HepG2 (cell line): ENCODE data around the gene PRELID1. TPM values are rescaled to one million over a fixed set of nuclear protein-coding genes. Genes with fewer than 3 reads are reported as not detected.

ENCODE experiments used
- ARHGAP35 ChIP-seq: sonication (generic); formaldehyde crosslinking; IDR thresholded peaks from 2 replicates; pipeline ENCODE4 v1.9.0; 2022; ENCODE audit warnings: mild to moderate bottlenecking, inconsistent platforms, moderate library complexity, missing genetic modification reagents, borderline replicate concordance
- GFI1 ChIP-seq: sonication (generic); formaldehyde crosslinking; IDR thresholded peaks from 2 replicates; pipeline ENCODE4 v1.5.0; 2020; ENCODE audit warnings: missing genetic modification reagents, mild to moderate bottlenecking, borderline replicate concordance
- MEF2D ChIP-seq: sonication (generic); formaldehyde crosslinking; IDR thresholded peaks from 2 replicates; pipeline ENCODE4 v1.5.1; 2020; ENCODE audit warnings: mild to moderate bottlenecking, missing genetic modification reagents
- SMC3 ChIP-seq: IDR thresholded peaks from 2 replicates; pipeline ENCODE4 v1.6.1; 2011; ENCODE audit warnings: low read length, improper control_type of control experiment
- ZNF430 ChIP-seq: sonication (generic); formaldehyde crosslinking; IDR thresholded peaks from 2 replicates; pipeline ENCODE4 v1.9.0; 2021; ENCODE audit warnings: mild to moderate bottlenecking, missing genetic modification reagents
- ZNF446 ChIP-seq: sonication (generic); formaldehyde crosslinking; IDR thresholded peaks from 2 replicates; pipeline ENCODE4 v1.5.0; 2020; ENCODE audit warnings: mild to moderate bottlenecking, missing genetic modification reagents
- ZNF484 ChIP-seq: sonication (generic); formaldehyde crosslinking; IDR thresholded peaks from 2 replicates; pipeline ENCODE4 v1.5.1; 2020; ENCODE audit warnings: mild to moderate bottlenecking, low read depth, missing genetic modification reagents, borderline replicate concordance
- ZNF883 ChIP-seq: sonication (generic); formaldehyde crosslinking; IDR thresholded peaks from 2 replicates; pipeline ENCODE4 v1.5.1; 2020; ENCODE audit warnings: mild to moderate bottlenecking, missing genetic modification reagents; ENCODE audit errors: not compliant biosample characterization
- polyA plus RNA-seq, 8 experiments: library from polyadenylated mRNA; depleted of rRNA in 3 of 8; stranded (reverse) in 7 of 8; unstranded in 1 of 8; fragments of >200 nt; fragmentation: Illumina TruSeq in 4 of 8; extraction: Trizol in 4 of 8; gene quantifications; 2 replicates each; pipeline versions ENCODE4 v1.2.1 to v1.2.3, GENCODE V29; 2011 to 2016; ENCODE audit warnings: low read depth in 4 of 8, missing spikeins in 1 of 8, mixed read lengths in 1 of 8; ENCODE audit not compliant: insufficient read depth in 1 of 8
- total RNA-seq, 5 experiments: library from RNA; depleted of rRNA; stranded (reverse); fragments of >200 nt; fragmentation: Illumina TruSeq; extraction: Trizol; gene quantifications; 2 replicates each; pipeline ENCODE4 v1.2.3, GENCODE V29; 2016; ENCODE audit warnings: low read depth in 1 of 5
- TF ChIP-seq, protein P1 (sequence below): IDR thresholded peaks from 2 replicates; pipeline ENCODE4 v1.6.1; 2016
- TF ChIP-seq, protein P2 (sequence below): sonication (generic); formaldehyde crosslinking; IDR thresholded peaks from 2 replicates; pipeline ENCODE4 v1.9.0; 2022; ENCODE audit warnings: low read depth, missing genetic modification reagents

PRELID1 gene
- total and polyA plus RNA-seq, 2 of the 13 experiments (the other 11 are each of a cell fraction or from before 2014, with no cell fraction given), result 250 to 271 TPM

- TF ChIP-seq ARHGAP35 (CRISPR knock-in tag), result no peak
- TF ChIP-seq, protein P1, sequence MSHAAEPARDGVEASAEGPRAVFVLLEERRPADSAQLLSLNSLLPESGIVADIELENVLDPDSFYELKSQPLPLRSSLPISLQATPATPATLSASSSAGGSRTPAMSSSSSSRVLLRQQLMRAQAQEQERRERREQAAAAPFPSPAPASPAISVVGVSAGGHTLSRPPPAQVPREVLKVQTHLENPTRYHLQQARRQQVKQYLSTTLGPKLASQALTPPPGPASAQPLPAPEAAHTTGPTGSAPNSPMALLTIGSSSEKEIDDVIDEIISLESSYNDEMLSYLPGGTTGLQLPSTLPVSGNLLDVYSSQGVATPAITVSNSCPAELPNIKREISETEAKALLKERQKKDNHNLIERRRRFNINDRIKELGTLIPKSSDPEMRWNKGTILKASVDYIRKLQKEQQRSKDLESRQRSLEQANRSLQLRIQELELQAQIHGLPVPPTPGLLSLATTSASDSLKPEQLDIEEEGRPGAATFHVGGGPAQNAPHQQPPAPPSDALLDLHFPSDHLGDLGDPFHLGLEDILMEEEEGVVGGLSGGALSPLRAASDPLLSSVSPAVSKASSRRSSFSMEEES (CRISPR knock-in tag), result no peak
- no peak for TF ChIP-seq ZNF484 (CRISPR knock-in tag)
- TF ChIP-seq MEF2D (CRISPR knock-in tag), result 0 out of 2 replicates have a peak, but pooled peaks have one; percentile 17
- TF ChIP-seq ZNF883 (CRISPR knock-in tag), result peak; percentile 28
- TF ChIP-seq ZNF430 (CRISPR knock-in tag), result 0 out of 2 replicates have a peak, but pooled peaks have one; percentile 47
- TF ChIP-seq SMC3, result no peak
- TF ChIP-seq, protein P2, sequence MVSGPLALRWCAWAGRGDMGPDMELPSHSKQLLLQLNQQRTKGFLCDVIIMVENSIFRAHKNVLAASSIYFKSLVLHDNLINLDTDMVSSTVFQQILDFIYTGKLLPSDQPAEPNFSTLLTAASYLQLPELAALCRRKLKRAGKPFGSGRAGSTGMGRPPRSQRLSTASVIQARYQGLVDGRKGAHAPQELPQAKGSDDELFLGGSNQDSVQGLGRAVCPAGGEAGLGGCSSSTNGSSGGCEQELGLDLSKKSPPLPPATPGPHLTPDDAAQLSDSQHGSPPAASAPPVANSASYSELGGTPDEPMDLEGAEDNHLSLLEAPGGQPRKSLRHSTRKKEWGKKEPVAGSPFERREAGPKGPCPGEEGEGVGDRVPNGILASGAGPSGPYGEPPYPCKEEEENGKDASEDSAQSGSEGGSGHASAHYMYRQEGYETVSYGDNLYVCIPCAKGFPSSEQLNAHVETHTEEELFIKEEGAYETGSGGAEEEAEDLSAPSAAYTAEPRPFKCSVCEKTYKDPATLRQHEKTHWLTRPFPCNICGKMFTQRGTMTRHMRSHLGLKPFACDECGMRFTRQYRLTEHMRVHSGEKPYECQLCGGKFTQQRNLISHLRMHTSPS, result 0 out of 2 replicates have a peak, but pooled peaks have one; percentile 18
- no peak for TF ChIP-seq ZNF446
- TF ChIP-seq GFI1, result peak; percentile 30; the same call in 1 of the 2 replicates
- TF ChIP-seq, all 625 proteins: peak for 9
Observed at GRCh38 chr5:177350776-177351391, 47.3 kb downstream of the PRELID1 start (continued).
